RPMI7951 (cell line): ENCODE results near the gene DIDO1. TPM values are rescaled to one million over a fixed set of nuclear protein-coding genes. Genes with fewer than 3 reads are reported as not detected.

Experiments used
- DNase-seq: peaks from one replicate; pipeline ENCODE4 v3.0.0-alpha.2; 2012; ENCODE audit warnings: low read depth
- total RNA-seq: library from RNA; depleted of rRNA; stranded (reverse); fragments of >200 nt; shearing (Covaris generic); gene quantifications from 2 replicates; pipeline ENCODE4 v1.2.3, GENCODE V29; 2014; rRNA removed

The DIDO1 gene
- total RNA-seq, 1 experiment from 2014 or later = 30.0 TPM

GRCh38 chr20:62835931-62836861 is 90.1 kb downstream of the DIDO1 start:
- DNase-seq = no peak

GRCh38 chr20:62834967-62835730 is 91.2 kb downstream of the DIDO1 start:
- DNase-seq = no peak

DNA sequence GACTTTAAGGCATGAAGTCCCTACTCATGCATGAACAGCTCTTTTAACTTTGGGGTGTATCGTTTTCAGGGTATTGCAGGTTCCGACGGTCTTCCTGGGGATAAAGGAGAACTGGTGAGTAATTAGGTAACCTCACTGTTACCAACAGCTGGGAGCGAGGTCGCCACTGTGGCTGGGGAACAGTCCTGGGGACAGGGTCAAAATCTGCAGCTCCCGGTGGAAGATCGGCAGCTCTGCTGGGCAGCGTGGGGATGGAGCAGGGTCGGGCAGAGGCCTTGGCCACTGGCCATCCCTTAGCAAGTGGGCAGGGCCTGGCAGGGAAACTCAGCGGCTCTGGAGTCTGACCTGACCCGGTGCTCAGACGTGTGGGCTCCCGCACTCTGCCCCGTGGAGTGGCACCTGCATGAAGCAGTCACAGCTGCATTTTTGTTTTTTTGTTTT is 93.3 kb downstream of the DIDO1 start:
- DNase-seq = no peak

GRCh38 chr20:62832212-62832922 is 93.9 kb downstream of the DIDO1 start:
- no peak for DNase-seq

DNA sequence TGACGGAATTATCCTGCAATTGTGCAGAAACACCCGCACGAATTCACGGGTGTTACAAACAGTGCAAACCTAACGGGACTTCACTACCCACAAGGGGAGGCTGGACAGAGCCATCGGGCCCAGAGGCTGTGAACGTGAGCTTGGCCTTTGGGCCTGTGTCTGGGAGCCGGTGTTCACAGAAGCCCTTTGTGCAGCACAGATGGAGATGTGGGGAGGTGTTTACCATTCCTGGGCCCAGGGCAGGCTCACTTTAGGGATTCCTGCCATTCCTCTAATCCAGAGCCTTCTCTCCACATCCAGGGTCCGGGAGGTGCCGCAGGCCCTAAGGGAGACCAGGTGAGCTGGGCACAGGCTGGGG is 94.5 kb downstream of the DIDO1 start:
- DNase-seq = no peak

- no peak for DNase-seq
Observed at GRCh38 chr20:62831361-62831788, 94.9 kb downstream of the DIDO1 start.

- no peak for DNase-seq
Observed at GRCh38 chr20:62830821-62831220, 95.5 kb downstream of the DIDO1 start.

DNA sequence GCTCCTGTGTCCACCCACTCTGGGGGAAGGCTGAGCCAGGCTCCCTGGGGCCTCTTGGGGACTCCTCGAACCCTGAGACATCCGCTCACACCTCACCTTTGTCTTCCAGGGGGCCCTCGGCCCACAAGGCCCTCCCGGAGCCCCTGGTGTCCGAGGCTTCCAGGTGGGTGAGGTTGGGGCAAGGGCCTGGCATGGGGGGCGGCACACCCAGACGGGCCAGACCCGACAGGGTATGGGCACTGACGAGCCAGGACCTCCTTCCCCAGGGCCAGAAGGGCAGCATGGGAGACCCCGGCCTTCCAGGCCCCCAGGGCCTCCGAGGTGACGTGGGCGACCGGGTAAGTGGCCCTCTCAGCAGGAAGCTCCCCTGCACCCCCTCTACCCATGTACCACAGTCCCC is 96.1 kb downstream of the DIDO1 start:
- DNase-seq = no peak

- no peak for DNase-seq
Observed at GRCh38 chr20:62829231-62830230, 96.8 kb downstream of the DIDO1 start.

DNA sequence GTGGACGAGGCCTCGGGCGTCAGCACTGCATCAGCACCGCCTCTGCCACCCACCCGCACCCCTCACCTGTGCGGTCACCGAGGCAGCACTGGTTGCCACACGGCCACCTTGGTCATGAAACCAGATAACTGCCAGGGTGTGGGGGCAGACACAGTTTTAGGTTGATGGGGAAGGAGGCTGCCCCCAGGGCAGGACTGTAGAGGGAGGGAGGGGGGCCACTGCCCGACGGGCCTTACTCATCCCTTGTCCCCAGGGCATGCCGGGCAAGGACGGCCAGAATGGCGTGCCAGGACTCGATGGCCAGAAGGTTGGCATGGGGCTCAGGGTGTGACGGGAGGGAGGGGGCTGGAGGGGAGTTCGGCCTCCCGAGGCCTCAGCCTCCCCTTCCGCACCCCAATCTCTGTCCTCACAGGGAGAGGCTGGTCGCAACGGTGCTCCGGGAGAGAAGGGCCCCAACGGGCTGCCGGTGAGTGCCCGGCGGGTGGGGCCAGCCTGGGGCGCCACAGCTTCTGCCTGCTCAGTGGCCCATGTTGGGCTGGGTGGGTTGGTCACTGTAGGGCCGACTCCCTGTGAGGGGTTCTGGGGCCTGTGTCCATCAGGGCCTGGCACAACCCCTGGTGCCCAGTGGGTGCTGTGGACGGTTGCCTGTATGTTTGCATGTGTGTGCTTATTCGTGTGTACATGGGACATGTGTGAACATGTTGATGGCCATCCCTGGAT is 97.6 kb downstream of the DIDO1 start:
- no peak for DNase-seq

- no peak for DNase-seq
Observed at GRCh38 chr20:62828051-62828450, 98.3 kb downstream of the DIDO1 start.

Other genes with a start within 250 kb of the DIDO1 start
- 15.0 and 19.7 TPM in 2 replicates for gene NTSR1, start 217.7 kb downstream of the DIDO1 start, total RNA-seq
- 44.7 and 58.5 TPM in 2 replicates for gene MRGBP, start 130.0 kb downstream of the DIDO1 start, total RNA-seq
- gene OGFR, start 121.7 kb downstream of the DIDO1 start, total RNA-seq = 47.6 and 73.5 TPM in 2 replicates
- 4.1 and 5.9 TPM in 2 replicates for gene COL9A3, start 109.5 kb downstream of the DIDO1 start, total RNA-seq
- 13.7 and 16.2 TPM in 2 replicates for gene TCFL5, start 64.7 kb downstream of the DIDO1 start, total RNA-seq
- gene GID8, start 11.6 kb upstream of the DIDO1 start, total RNA-seq = 25.4 and 29.4 TPM in 2 replicates
- 4.8 and 6.3 TPM in 2 replicates for gene SLC17A9, start 26.2 kb upstream of the DIDO1 start, total RNA-seq
- not detected in 2 replicates for gene BHLHE23, start 80.5 kb upstream of the DIDO1 start, total RNA-seq